Activated naive CD8-positive, alpha-beta T cell treated with anti-CD3 and anti-CD28 coated beads, Interleukin-2, amount 10 ng/mL, durations not matched to agents 7 days and 5 days (primary cell): ENCODE data around the gene IL21R. TPM values are rescaled to one million over a fixed set of nuclear protein-coding genes. Genes with fewer than 3 reads are reported as not detected.

Source experiments
- ATAC-seq: fragments of 150-1000 bp; cut with Tn5 transposase; one replicate; pipeline ENCODE4 v1.10.0; 2021; ENCODE audit warnings: low read depth, moderate library complexity
- POLR2A ChIA-PET: fragments of 350-600 bp; sonication (Branson Sonifier 250); formaldehyde crosslinking; loops from one replicate; lab custom pipeline; 2021; ENCODE audit warnings: antibody characterized with exemption; lab: Charles Lee
- DNase-seq: peaks from one replicate; pipeline ENCODE4 v3.0.0; 2021
- H3K27ac Mint-ChIP-seq: one replicate; pipeline ENCODE4 v1.8.0; 2022; ENCODE audit warnings: mild to moderate bottlenecking, mixed read lengths
- H3K27me3 Mint-ChIP-seq: one replicate; pipeline ENCODE4 v1.8.0; 2022; ENCODE audit warnings: mild to moderate bottlenecking, moderate library complexity, mixed read lengths
- H3K36me3 Mint-ChIP-seq: one replicate; pipeline ENCODE4 v1.8.0; 2021; ENCODE audit warnings: mild to moderate bottlenecking, mixed read lengths
- H3K4me1 Mint-ChIP-seq: one replicate; pipeline ENCODE4 v1.8.0; 2021; ENCODE audit warnings: mixed read lengths
- H3K4me3 Mint-ChIP-seq: one replicate; pipeline ENCODE4 v1.8.0; 2022; ENCODE audit warnings: mild to moderate bottlenecking, moderate library complexity, mixed read lengths
- H3K9me3 Mint-ChIP-seq: one replicate; pipeline ENCODE4 v1.8.0; 2021; ENCODE audit warnings: mixed read lengths
- total RNA-seq, 2 experiments: library from RNA; stranded (reverse); gene quantifications; one replicate each; pipeline ENCODE4 v1.2.3, GENCODE V29; 2021

IL21R gene
- total RNA-seq, 2 experiments from 2014 or later: 27.2 to 27.5 TPM

DNA sequence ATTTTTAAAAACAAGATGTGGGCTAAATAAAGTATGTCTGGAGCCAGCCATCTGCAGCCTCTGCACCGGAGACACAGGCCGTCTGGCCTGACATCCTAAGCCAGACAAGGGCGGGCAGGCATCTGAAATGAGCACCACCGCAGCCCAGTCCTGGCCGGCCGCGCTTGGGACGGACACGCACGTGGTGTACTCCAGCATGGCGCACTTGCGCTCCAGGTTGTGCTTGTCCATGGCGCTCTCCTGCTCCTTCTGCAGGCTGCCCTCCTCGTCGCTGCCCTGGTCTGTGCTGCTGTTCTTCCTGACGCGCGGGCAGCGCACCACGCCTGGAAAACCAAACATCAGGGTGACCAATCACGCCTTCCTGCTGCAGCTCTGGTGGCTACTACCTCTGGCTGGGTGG, 87.4 kb downstream of the IL21R start:
- Mint-ChIP-seq H3K27ac (no peak overlapping the region), H3K4me3 (no peak overlapping the region), H3K9me3 (no peaks in the 10 kb centered on the region), H3K36me3 (peaks cover 22% of the 10 kb centered on the region), H3K27me3 (no peaks in the 10 kb centered on the region), H3K4me1 (peaks cover 1% of the 10 kb centered on the region)
- no peak for ATAC-seq
- POLR2A ChIA-PET: no interaction called here
- no peak for DNase-seq

DNA sequence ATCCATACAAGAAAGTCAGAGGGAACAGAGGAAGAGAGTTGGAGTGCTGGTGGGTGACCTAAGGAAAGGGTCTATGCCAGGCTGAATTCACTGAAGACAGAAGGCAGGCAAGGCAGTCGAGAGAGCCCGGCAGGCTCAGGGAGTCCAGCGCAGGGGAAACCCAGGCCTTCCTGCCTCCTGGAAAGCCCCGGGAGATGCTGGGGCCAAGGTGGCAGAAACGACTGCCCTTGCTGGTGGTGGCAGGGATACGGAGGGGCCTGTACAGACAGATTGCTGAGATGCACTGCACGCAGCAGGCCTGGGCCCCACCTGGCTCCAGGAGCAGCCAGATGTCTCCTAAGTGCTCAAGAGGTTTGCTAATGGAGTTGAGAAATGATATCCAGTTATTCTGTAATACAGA, 87.9 kb downstream of the IL21R start:
- no peak for ATAC-seq
- Mint-ChIP-seq H3K27me3 (no peaks in the 10 kb centered on the region), H3K36me3 (peaks cover 23% of the 10 kb centered on the region), H3K4me1 (peaks cover 1% of the 10 kb centered on the region), H3K27ac (no peak overlapping the region), H3K9me3 (no peaks in the 10 kb centered on the region), H3K4me3 (no peak overlapping the region)
- POLR2A ChIA-PET: no interaction called here
- no peak for DNase-seq

DNA sequence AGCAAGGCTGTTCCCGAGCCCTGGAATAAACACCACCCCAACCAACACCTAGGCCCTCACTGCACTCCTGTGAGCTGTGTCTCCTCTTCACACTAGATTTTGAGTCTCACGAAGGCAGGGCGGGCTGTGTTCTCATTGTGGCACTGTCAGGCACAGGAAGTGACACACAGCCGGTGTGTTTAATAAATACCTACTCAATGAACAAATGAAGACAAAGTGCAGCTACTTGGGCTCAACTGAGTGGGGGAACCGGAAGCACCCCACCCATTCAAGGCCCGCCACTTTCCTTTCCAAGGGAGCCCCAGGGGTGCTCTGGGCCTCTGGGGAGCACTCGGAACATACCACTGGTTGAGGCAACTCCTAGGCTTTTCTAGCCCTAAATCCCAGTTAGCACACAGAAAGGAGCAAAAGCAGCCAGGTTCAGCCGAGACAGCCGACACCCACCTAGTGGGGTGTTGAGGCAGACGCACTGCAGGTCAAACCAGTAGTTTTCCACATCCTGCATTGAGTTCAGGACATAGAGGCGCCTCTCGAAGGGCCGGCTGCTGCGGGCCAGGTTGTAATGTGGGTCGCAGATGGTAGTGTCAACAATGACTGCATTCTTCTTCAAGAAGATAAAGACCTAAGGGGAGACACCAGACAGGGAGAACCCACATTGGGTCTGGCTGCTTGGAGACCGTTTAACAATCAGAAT, 90.1 kb downstream of the IL21R start:
- no peak overlapping the region for H3K4me3 Mint-ChIP-seq
- ATAC-seq (no peak), DNase-seq (no peak)
- no peaks in the 10 kb centered on the region for H3K9me3 Mint-ChIP-seq
- POLR2A ChIA-PET: no interaction called here
- H3K4me1 Mint-ChIP-seq: peaks cover 1% of the 10 kb centered on the region
- no peaks in the 10 kb centered on the region for H3K27me3 Mint-ChIP-seq
- H3K27ac Mint-ChIP-seq: no peak overlapping the region
- H3K36me3 Mint-ChIP-seq: peaks cover 10% of the 10 kb centered on the region

DNA sequence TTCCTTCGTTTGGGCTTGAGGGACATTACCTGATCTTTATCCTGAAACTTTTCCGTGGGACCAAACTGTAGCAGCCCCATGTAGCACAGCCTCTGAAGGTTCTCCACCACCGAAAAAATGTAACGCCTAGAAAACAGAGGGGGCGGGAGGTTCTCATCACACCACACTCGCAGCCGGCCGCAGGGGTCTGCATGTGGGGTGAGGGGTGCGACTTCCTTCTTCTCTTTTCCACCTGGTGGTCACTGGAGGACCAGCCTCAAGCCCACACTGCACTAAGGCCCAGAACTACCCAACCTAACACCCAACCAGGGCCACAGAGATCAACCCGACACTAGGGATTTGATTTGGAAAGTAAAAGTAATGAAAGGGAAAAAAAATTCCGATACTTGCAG, 90.6 kb downstream of the IL21R start:
- Mint-ChIP-seq H3K9me3 (no peaks in the 10 kb centered on the region), H3K4me1 (peaks cover 1% of the 10 kb centered on the region), H3K27ac (no peak overlapping the region), H3K4me3 (no peak overlapping the region), H3K36me3 (peaks cover 10% of the 10 kb centered on the region), H3K27me3 (no peaks in the 10 kb centered on the region)
- DNase-seq (no peak), ATAC-seq (no peak)
- POLR2A ChIA-PET: no interaction called here

DNA sequence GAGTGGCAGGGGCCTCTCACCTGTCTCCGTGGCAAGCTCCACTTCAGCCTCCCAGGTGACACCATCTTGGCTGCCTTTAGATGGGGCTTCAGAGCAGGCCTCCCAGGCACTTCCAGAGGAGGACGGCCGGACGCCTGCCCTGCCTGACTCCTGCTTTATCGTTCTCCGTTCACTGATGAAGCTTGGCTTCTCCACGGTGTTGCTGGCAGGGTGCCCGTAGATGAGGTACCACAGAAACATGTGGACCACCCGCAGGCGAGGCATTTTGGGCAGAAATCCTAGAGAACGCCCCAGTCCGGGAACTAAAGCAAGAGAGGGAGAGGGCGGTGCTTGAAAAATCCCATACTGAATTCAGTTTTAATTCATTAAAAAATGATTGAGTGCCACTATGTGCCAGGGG, 93.2 kb downstream of the IL21R start:
- POLR2A ChIA-PET: no interaction called here

DNA sequence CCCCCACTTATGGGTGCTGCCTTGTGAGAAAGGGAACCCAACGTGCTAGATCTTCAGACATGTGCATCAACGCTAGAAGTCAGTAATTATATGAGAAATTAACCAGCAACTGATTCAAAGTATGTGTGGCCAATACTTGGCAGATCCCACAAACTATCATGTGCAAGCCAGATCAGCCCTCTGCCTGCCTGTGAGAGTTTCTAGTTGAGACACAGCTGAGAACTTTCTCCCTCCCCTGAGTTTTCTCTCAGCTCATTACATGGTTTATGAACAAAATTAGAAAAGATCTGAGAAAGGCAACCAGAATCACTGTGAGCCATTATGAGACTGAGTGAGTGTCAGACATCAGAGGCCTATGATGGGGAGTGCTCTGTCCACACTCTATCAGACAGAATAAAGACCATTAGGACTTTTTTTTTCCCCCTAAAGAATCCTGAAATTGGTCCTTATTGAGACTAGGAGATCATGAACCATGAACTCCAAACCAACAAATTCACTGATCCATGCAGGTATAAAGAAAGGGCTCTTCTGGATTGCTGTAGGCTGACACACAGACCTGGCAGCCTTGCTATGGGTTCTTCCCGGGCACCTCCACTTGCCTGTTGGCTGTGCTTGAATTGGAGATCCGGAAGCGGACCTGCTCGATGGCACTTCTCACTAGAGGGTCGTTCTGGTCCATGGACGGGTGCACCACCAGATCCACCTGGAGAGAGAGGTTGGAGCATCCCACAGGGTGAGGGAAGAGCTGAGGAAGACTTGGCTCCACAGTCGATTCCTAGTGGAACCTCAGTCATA, 96.3 kb downstream of the IL21R start:
- no peaks in the 10 kb centered on the region for H3K27me3 Mint-ChIP-seq
- H3K27ac Mint-ChIP-seq: no peak overlapping the region
- POLR2A ChIA-PET: no interaction called here
- H3K9me3 Mint-ChIP-seq: no peaks in the 10 kb centered on the region
- ATAC-seq (no peak), DNase-seq (no peak)
- peaks cover 22% of the 10 kb centered on the region for H3K36me3 Mint-ChIP-seq
- H3K4me1 Mint-ChIP-seq: no peaks in the 10 kb centered on the region
- no peak overlapping the region for H3K4me3 Mint-ChIP-seq

More for the DNA sequence above, 93.2 kb downstream of the IL21R start:
- ATAC-seq: no peak
- Mint-ChIP-seq H3K36me3 (peaks cover 16% of the 10 kb centered on the region), H3K4me1 (peaks cover 1% of the 10 kb centered on the region), H3K9me3 (no peaks in the 10 kb centered on the region), H3K4me3 (no peak overlapping the region), H3K27me3 (no peaks in the 10 kb centered on the region), H3K27ac (no peak overlapping the region)
- no peak for DNase-seq

DNA sequence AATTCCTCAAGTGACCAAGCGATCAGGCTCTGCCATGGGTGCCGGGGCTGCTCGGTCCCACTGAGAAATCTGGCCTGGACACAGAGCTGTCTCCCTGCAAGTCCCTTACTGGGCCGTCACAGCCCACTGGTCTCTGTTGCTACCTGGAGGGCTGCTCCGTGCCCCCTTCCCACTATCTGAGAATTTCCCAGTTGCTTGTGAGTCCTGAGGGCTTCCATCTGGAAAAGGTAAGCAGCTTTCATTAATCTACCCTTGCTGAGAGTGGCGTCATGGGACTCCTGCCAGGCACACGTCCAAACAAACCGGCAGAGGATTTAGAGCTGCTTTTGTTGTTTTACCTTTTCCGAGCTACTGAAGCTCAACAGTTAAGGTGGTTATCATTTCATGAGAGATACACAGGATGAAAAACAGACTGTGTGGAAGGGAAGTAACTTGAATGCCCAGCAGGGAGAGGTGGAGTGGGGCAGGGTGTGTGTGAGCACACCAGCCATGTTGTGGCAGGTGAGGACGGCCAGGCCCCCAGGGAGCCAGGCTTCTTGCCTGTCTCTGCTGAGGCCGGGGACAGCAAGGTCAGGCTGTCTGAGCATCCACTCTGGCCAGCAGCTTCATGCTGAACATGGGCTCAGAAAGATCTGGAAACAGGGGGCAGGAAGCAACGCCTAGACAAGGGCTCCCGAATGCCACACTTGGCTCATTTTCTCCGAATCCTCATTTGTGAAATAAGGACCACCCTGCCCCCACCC, 97.1 kb downstream of the IL21R start:
- DNase-seq (no peak), ATAC-seq (no peak)
- POLR2A ChIA-PET: no interaction called here
- Mint-ChIP-seq H3K9me3 (no peaks in the 10 kb centered on the region), H3K27me3 (no peaks in the 10 kb centered on the region), H3K4me3 (no peak overlapping the region), H3K36me3 (peaks cover 24% of the 10 kb centered on the region), H3K27ac (no peak overlapping the region), H3K4me1 (no peaks in the 10 kb centered on the region)

DNA sequence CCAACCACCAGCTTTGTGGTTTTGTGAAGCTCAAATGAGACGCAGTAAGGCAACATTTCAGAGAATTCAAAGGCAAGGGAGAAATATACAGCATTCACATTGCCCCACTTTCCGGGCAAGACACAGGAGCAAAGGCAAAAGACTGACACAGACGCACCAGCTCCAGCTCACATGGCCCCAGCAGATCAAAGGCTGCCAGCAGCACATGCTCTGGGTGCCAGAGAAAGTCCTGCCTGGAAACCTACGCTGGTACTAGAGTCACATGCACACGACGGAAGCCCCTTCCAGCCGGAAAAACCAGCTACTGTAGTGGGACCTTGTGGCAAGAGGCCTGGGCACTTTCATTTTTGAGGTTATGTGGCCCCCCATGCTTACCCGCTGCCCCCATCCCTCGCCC, 97.7 kb downstream of the IL21R start:
- no peaks in the 10 kb centered on the region for H3K27me3 Mint-ChIP-seq
- no peaks in the 10 kb centered on the region for H3K4me1 Mint-ChIP-seq
- H3K9me3 Mint-ChIP-seq: no peaks in the 10 kb centered on the region
- POLR2A ChIA-PET: no interaction called here
- H3K36me3 Mint-ChIP-seq: peaks cover 20% of the 10 kb centered on the region
- ATAC-seq (no peak), DNase-seq (no peak)
- H3K4me3 Mint-ChIP-seq: no peak overlapping the region
- H3K27ac Mint-ChIP-seq: no peak overlapping the region

DNA sequence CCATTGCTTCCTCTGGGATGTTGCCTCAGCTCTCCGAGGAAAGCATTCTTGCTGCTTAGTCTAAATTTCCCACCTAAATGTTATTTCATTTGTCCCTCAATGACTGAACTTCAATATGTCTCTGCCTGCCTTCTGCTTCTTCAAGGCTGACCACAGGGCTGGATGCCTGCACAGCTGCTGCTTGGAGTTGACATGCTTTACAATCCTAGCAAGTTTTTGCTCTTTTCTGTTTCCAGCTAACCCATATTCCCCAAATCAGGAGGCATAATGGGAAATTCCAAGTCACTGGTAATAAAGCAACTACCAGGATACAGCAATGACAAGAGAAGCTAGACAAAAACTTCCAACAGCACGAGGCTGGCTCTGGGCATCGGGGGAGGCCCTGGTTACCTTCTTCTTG, 98.8 kb downstream of the IL21R start:
- Mint-ChIP-seq H3K36me3 (peaks cover 20% of the 10 kb centered on the region), H3K27me3 (no peaks in the 10 kb centered on the region), H3K4me1 (no peaks in the 10 kb centered on the region), H3K9me3 (no peaks in the 10 kb centered on the region), H3K27ac (no peak overlapping the region), H3K4me3 (no peak overlapping the region)
- DNase-seq (no peak), ATAC-seq (no peak)
- POLR2A ChIA-PET: no interaction called here

Other genes with a start within 250 kb of the IL21R start
- gene KDM8, start 198.6 kb upstream of the IL21R start, total RNA-seq: 10 to 100 TPM; 20.1 to 21.8 TPM
- gene NSMCE1, start 133.4 kb upstream of the IL21R start, total RNA-seq: 10 to 100 TPM; 69.0 to 75.6 TPM
- 100 to 1,000 TPM; 215 TPM for gene IL4R, start 88.2 kb upstream of the IL21R start, total RNA-seq
- gene GTF3C1, start 147.7 kb downstream of the IL21R start, total RNA-seq: 10 to 100 TPM; 55.3 to 56.1 TPM
- 10 to 100 TPM; 17.0 to 18.0 TPM for gene KATNIP, start 148.0 kb downstream of the IL21R start, total RNA-seq